Neural cell (in vitro differentiated cells): ENCODE results near the gene SLC35A2. TPM values are rescaled to one million over a fixed set of nuclear protein-coding genes. Genes with fewer than 3 reads are reported as not detected.

Experiments used
- H2AFZ ChIP-seq: fragments of 200-600, 300-800 bp; sonication (generic), shearing (Covaris generic); 2 replicates; pipeline ENCODE4 v1.6.0; 2014; ENCODE audit warnings: low read depth, mild to moderate bottlenecking, antibody characterized with exemption, low read length, moderate library complexity
- H3F3A ChIP-seq: fragments of 200-600 bp; shearing (Covaris generic); 2 replicates; pipeline ENCODE4 v1.6.1; 2016; ENCODE audit warnings: mild to moderate bottlenecking, moderate library complexity, mixed read lengths, antibody characterized with exemption, low read length; ENCODE audit not compliant: insufficient read depth, poor library complexity, severe bottlenecking
- H3K27ac ChIP-seq: fragments of 200-600, 300-800 bp; sonication (generic), shearing (Covaris generic); 2 replicates; pipeline ENCODE4 v1.5.1; 2014; ENCODE audit warnings: mild to moderate bottlenecking, low read length, moderate library complexity
- H3K27me3 ChIP-seq: fragments of 300-800, 200-600 bp; sonication (generic), shearing (Covaris generic); 2 replicates; pipeline ENCODE4 v1.6.0; 2014; ENCODE audit warnings: mild to moderate bottlenecking, low read depth, low read length, moderate library complexity; ENCODE audit not compliant: insufficient read depth
- H3K36me3 ChIP-seq: fragments of 300-800, 200-600 bp; sonication (generic), shearing (Covaris generic); 2 replicates; pipeline ENCODE4 v1.5.1; 2014; ENCODE audit warnings: mild to moderate bottlenecking, antibody characterized with exemption, low read length, moderate library complexity; ENCODE audit not compliant: insufficient read depth
- H3K4me2 ChIP-seq: fragments of 300-800, 200-600 bp; sonication (generic), shearing (Covaris generic); 2 replicates; pipeline ENCODE4 v1.6.0; 2014; ENCODE audit warnings: mild to moderate bottlenecking, low read length
- H3K4me3 ChIP-seq: fragments of 300-800, 200-600 bp; sonication (generic), shearing (Covaris generic); 2 replicates; pipeline ENCODE4 v1.5.1; 2014; ENCODE audit warnings: mild to moderate bottlenecking, low read length, moderate library complexity
- H3K79me2 ChIP-seq: fragments of 200-600 bp; shearing (Covaris generic); replicated peaks from 2 replicates; pipeline ENCODE4 v1.6.0; 2014; ENCODE audit warnings: mild to moderate bottlenecking, low read length, moderate library complexity; ENCODE audit not compliant: insufficient read depth
- H3K9ac ChIP-seq: fragments of 300-800, 200-600 bp; sonication (generic), shearing (Covaris generic); 2 replicates; pipeline ENCODE4 v1.6.1; 2016; ENCODE audit warnings: mild to moderate bottlenecking, low read length, mixed read lengths
- H3K9me2 ChIP-seq: fragments of 200-600 bp; shearing (Covaris generic); 2 replicates; pipeline ENCODE4 v1.6.1; 2016; ENCODE audit warnings: mild to moderate bottlenecking, low read length, mixed read lengths; ENCODE audit not compliant: insufficient read depth
- H3K9me3 ChIP-seq: fragments of 200-600, 300-800 bp; sonication (generic), shearing (Covaris generic); 2 replicates; pipeline ENCODE4 v1.6.1; 2016; ENCODE audit warnings: mild to moderate bottlenecking, mixed run types, low read length, moderate library complexity, mixed read lengths
- H4K20me1 ChIP-seq: fragments of 200-600 bp; shearing (Covaris generic); 2 replicates; pipeline ENCODE4 v1.6.1; 2016; ENCODE audit warnings: mild to moderate bottlenecking, mixed run types; ENCODE audit not compliant: insufficient read depth
- CTCF ChIP-seq: fragments of 450-650 bp; IDR thresholded peaks from 2 replicates; pipeline ENCODE4 v1.5.1; 2014; ENCODE audit warnings: antibody characterized with exemption, mild to moderate bottlenecking, moderate library complexity; ENCODE audit not compliant: poor library complexity, severe bottlenecking
- EP300 ChIP-seq: fragments of 450-650 bp; conservative IDR thresholded peaks from 2 replicates; pipeline ENCODE4 v1.6.1; 2014; ENCODE audit warnings: antibody characterized with exemption, mild to moderate bottlenecking, moderate library complexity; ENCODE audit not compliant: poor library complexity, severe bottlenecking
- EZH2 ChIP-seq: fragments of 200-600, 300-800 bp; shearing (Covaris generic), sonication (generic); IDR thresholded peaks from 2 replicates; pipeline ENCODE4 v1.6.1; 2014; ENCODE audit warnings: antibody characterized with exemption, low read length, borderline replicate concordance, mild to moderate bottlenecking; ENCODE audit not compliant: insufficient read depth, poor library complexity, severe bottlenecking
- MXI1 ChIP-seq: fragments of 450-650 bp; conservative IDR thresholded peaks from 2 replicates; pipeline ENCODE4 v1.6.1; 2014; ENCODE audit warnings: antibody characterized with exemption, mild to moderate bottlenecking; ENCODE audit not compliant: poor library complexity, severe bottlenecking
- POLR2AphosphoS5 ChIP-seq: IDR thresholded peaks from 2 replicates; pipeline ENCODE4 v1.6.1; 2012
- RAD21 ChIP-seq: fragments of 450-650 bp; conservative IDR thresholded peaks from 2 replicates; pipeline ENCODE4 v1.6.1; 2014; ENCODE audit warnings: antibody characterized with exemption, mild to moderate bottlenecking, moderate library complexity
- REST ChIP-seq: IDR thresholded peaks from 2 replicates; pipeline ENCODE4 v1.6.1; 2012; ENCODE audit warnings: borderline replicate concordance
- SMC3 ChIP-seq: fragments of 450-650 bp; conservative IDR thresholded peaks from 2 replicates; pipeline ENCODE4 v1.6.1; 2014; ENCODE audit warnings: antibody characterized with exemption, mild to moderate bottlenecking, moderate library complexity; ENCODE audit not compliant: poor library complexity
- TAF1 ChIP-seq: IDR thresholded peaks from 2 replicates; pipeline ENCODE4 v1.6.1; 2012; ENCODE audit warnings: low read depth
- polyA plus RNA-seq: library from polyadenylated mRNA; depleted of rRNA; stranded (reverse); fragments of >200 nt; gene quantifications from 2 replicates; pipeline ENCODE4 v1.2.3, GENCODE V29; 2014

The SLC35A2 gene
- polyA plus RNA-seq, 1 donor from 2014 or later = 20.7 TPM

GRCh38 chrX:48904180-48904579 lies 7.3 kb downstream of the SLC35A2 start:
- H3F3A ChIP-seq = no peaks in the 10 kb centered on the region
- no peaks in the 10 kb centered on the region for H3K9me2 ChIP-seq
- no peaks in the 10 kb centered on the region for H3K27me3 ChIP-seq
- H3K27ac ChIP-seq = no peak overlapping the region
- no peak overlapping the region for H3K9ac ChIP-seq
- H2AFZ ChIP-seq = no peak overlapping the region
- no peaks in the 10 kb centered on the region for H3K79me2 ChIP-seq
- no peaks in the 10 kb centered on the region for H3K36me3 ChIP-seq
- TF ChIP-seq MXI1 = no peak
- H3K9me3 ChIP-seq = no peaks in the 10 kb centered on the region
- H4K20me1 ChIP-seq = no peaks in the 10 kb centered on the region
- no peak overlapping the region for H3K4me2 ChIP-seq
- no peak overlapping the region for H3K4me3 ChIP-seq

- H4K20me1 ChIP-seq = no peaks in the 10 kb centered on the region
- no peak overlapping the region for H2AFZ ChIP-seq
- no peaks in the 10 kb centered on the region for H3K27me3 ChIP-seq
- no peak overlapping the region for H3K9ac ChIP-seq
- no peaks in the 10 kb centered on the region for H3K79me2 ChIP-seq
- no peak overlapping the region for H3K27ac ChIP-seq
- no peak for TF ChIP-seq EZH2
- TF ChIP-seq POLR2AphosphoS5 = no peak
- no peak for TF ChIP-seq MXI1
- TF ChIP-seq SMC3 = no peak
- no peaks in the 10 kb centered on the region for H3F3A ChIP-seq
- no peaks in the 10 kb centered on the region for H3K36me3 ChIP-seq
- no peaks in the 10 kb centered on the region for H3K9me2 ChIP-seq
- H3K4me2 ChIP-seq = no peak overlapping the region
- no peaks in the 10 kb centered on the region for H3K9me3 ChIP-seq
- H3K4me3 ChIP-seq = no peak overlapping the region
These were observed 8.2 kb downstream of the SLC35A2 start for GRCh38 chrX:48903290-48903689.

GRCh38 chrX:48902776-48903175 lies 8.7 kb downstream of the SLC35A2 start:
- Histone ChIP-seq H3K27me3 (no peaks in the 10 kb centered on the region), H4K20me1 (no peaks in the 10 kb centered on the region), H3K79me2 (no peaks in the 10 kb centered on the region), H3F3A (no peaks in the 10 kb centered on the region), H3K27ac (no peak overlapping the region), H3K9me3 (no peaks in the 10 kb centered on the region), H3K36me3 (no peaks in the 10 kb centered on the region), H3K4me3 (no peak overlapping the region), H3K4me2 (no peak overlapping the region), H3K9me2 (no peaks in the 10 kb centered on the region), H2AFZ (no peak overlapping the region), H3K9ac (no peak overlapping the region)
- TF ChIP-seq SMC3 (no peak), RAD21 (no peak), EP300 (no peak), POLR2AphosphoS5 (no peak), REST (no peak), CTCF (no peak), MXI1 (no peak), EZH2 (no peak), TAF1 (no peak)
